Measurements from ENCODE around the gene KCTD21. TPM values are rescaled to one million over a fixed set of nuclear protein-coding genes. Genes with fewer than 3 reads are reported as not detected.

Gene KCTD21
- total RNA-seq, 1 experiment from 2014 or later = 3.0 TPM

- Histone ChIP-seq H3K27ac (ENCODE audit: low read depth, low read length) (no peak overlapping the region), H3K9me3 (ENCODE audit: control insufficient read depth in 1 of 2, insufficient read depth in 1 of 2, low read depth in 1 of 2, low read length in 2 of 2) (no peaks in the 10 kb centered on the region), H4K20me1 (ENCODE audit: insufficient read depth) (no peaks in the 10 kb centered on the region), H3K9ac (ENCODE audit: low read length) (no peak overlapping the region), H3K79me2 (ENCODE audit: insufficient read depth, low read length) (no peaks in the 10 kb centered on the region), H3K4me2 (ENCODE audit: low read length) (no peak overlapping the region), H3K4me3 (replicated peaks in 1 of 2; ENCODE audit: low read depth in 1 of 2, low read length in 2 of 2) (no peak overlapping the region), H3K36me3 (ENCODE audit: control insufficient read depth in 1 of 2, insufficient read depth in 2 of 2, low read length in 2 of 2) (no peaks in the 10 kb centered on the region), H3K4me1 (ENCODE audit: control insufficient read depth in 1 of 2, insufficient read depth in 2 of 2, low read length in 2 of 2) (peaks cover 0 to 3% of the 10 kb centered on the region in 2 experiments; a peak in 1 of 4 replicates), H3K9me2 (ENCODE audit: insufficient read depth) (no peaks in the 10 kb centered on the region), H3K27me3 (ENCODE audit: insufficient read depth, low read length) (no peaks in the 10 kb centered on the region), H2AFZ (ENCODE audit: low read depth, low read length, poor library complexity, severe bottlenecking) (no peak overlapping the region)
- no peak for ATAC-seq
- intact Hi-C loops (cut with micrococcal nuclease) = no loop called here
- CTCF ChIA-PET = no interaction called here
- RAD21 ChIA-PET (ENCODE audit: low non-redundant PET in 1 of 2, low total read pairs in 2 of 2, uncharacterized antibody in 2 of 2, unreplicated experiment in 2 of 2) = no interaction called here
- POLR2A ChIA-PET = no interaction called here
- BruUV-seq (replicated peaks) = no TSS peak
- DNase-seq (ENCODE audit: low read depth, low spot score) = no peak
- TF ChIP-seq JUND (IDR thresholded peaks at IDR 0.05) (no peak), EGR1 (IDR thresholded peaks at IDR 0.05; ENCODE audit: low read depth) (no peak), YY1 (IDR thresholded peaks at IDR 0.05; ENCODE audit: extremely low read depth, insufficient replicate concordance, low read depth, low read length) (no peak), TCF7L2 (IDR thresholded peaks at IDR 0.05; ENCODE audit: borderline replicate concordance, extremely low read depth, insufficient read depth, insufficient read length) (no peak), CBX3 (IDR thresholded peaks at IDR 0.05; ENCODE audit: low read depth) (no peak), ZBTB33 (IDR thresholded peaks at IDR 0.05; ENCODE audit: extremely low read depth, insufficient replicate concordance, low read length) (no peak), FOSL1 (IDR thresholded peaks at IDR 0.05; ENCODE audit: low read depth) (no peak), POLR2A (IDR thresholded peaks at IDR 0.05; ENCODE audit: borderline replicate concordance, extremely low read depth, insufficient read depth, insufficient read length) (no peak), SIN3A (IDR thresholded peaks at IDR 0.05; ENCODE audit: low read depth) (no peak), MAX (IDR thresholded peaks at IDR 0.05) (no peak), EZH2phosphoT487 (IDR thresholded peaks at IDR 0.05; ENCODE audit: borderline replicate concordance) (no peak), POLR2AphosphoS5 (IDR thresholded peaks at IDR 0.05; ENCODE audit: low read depth, low read length) (no peak)
Observed at GRCh38 chr11:78199653-78200015, 11.2 kb upstream of the KCTD21 start.

Data from HCT116 (cell line).